ENCODE results near the gene SLC24A4.

Gene SLC24A4

GRCh38 chr14:92316937-92317336 lies 6.0 kb upstream of the SLC24A4 start:
- no peak for DNase-seq (ENCODE audit: low read depth in 2 of 2)

GRCh38 chr14:92317511-92317910 lies 5.5 kb upstream of the SLC24A4 start:
- no peak for DNase-seq (ENCODE audit: low read depth in 2 of 2)

GRCh38 chr14:92321701-92322100 lies 1.3 kb upstream of the SLC24A4 start:
- DNase-seq (ENCODE audit: low read depth in 2 of 2) = no peak

- DNase-seq (ENCODE audit: low read depth in 2 of 2) = no peak
These were observed 449 bp upstream of the SLC24A4 start for GRCh38 chr14:92322516-92322915.

GRCh38 chr14:92323916-92324818 lies 1.2 kb downstream of the SLC24A4 start:
- DNase-seq (ENCODE audit: low read depth in 2 of 2) = no peak

- DNase-seq (ENCODE audit: low read depth in 2 of 2) = no peak
These were observed 2.9 kb downstream of the SLC24A4 start for GRCh38 chr14:92325835-92326234.

GRCh38 chr14:92328664-92329255 lies 5.8 kb downstream of the SLC24A4 start:
- DNase-seq (ENCODE audit: low read depth in 2 of 2) = no peak

- DNase-seq (ENCODE audit: low read depth in 2 of 2) = no peak
These were observed 11.1 kb downstream of the SLC24A4 start for GRCh38 chr14:92334050-92334449.

- no peak for DNase-seq (ENCODE audit: low read depth in 2 of 2)
These were observed 13.4 kb downstream of the SLC24A4 start for GRCh38 chr14:92336363-92336762.

GRCh38 chr14:92339426-92339825 lies 16.5 kb downstream of the SLC24A4 start:
- no peak for DNase-seq (ENCODE audit: low read depth in 2 of 2)

- no peak for DNase-seq (ENCODE audit: low read depth in 2 of 2)
These were observed 17.1 kb downstream of the SLC24A4 start for GRCh38 chr14:92340071-92340470.

GRCh38 chr14:92340931-92341330 lies 18.0 kb downstream of the SLC24A4 start:
- DNase-seq (ENCODE audit: low read depth in 2 of 2) = no peak

GRCh38 chr14:92341791-92342190 lies 18.8 kb downstream of the SLC24A4 start:
- no peak for DNase-seq (ENCODE audit: low read depth in 2 of 2)

GRCh38 chr14:92348154-92348553 lies 25.2 kb downstream of the SLC24A4 start:
- no peak for DNase-seq (ENCODE audit: low read depth in 2 of 2)

GRCh38 chr14:92351750-92352149 lies 28.8 kb downstream of the SLC24A4 start:
- no peak for DNase-seq (ENCODE audit: low read depth in 2 of 2)

GRCh38 chr14:92352158-92352985 lies 29.4 kb downstream of the SLC24A4 start:
- no peak for DNase-seq (ENCODE audit: low read depth in 2 of 2)

GRCh38 chr14:92353447-92353846 lies 30.5 kb downstream of the SLC24A4 start:
- no peak for DNase-seq (ENCODE audit: low read depth in 2 of 2)

GRCh38 chr14:92356677-92357076 lies 33.7 kb downstream of the SLC24A4 start:
- DNase-seq (ENCODE audit: low read depth in 2 of 2) = no peak

- DNase-seq (ENCODE audit: low read depth in 2 of 2) = no peak
These were observed 37.8 kb downstream of the SLC24A4 start for GRCh38 chr14:92360651-92361370.

GRCh38 chr14:92362781-92363235 lies 39.8 kb downstream of the SLC24A4 start:
- no peak for DNase-seq (ENCODE audit: low read depth in 2 of 2)

GRCh38 chr14:92366237-92366636 lies 43.3 kb downstream of the SLC24A4 start:
- DNase-seq (ENCODE audit: low read depth in 2 of 2) = no peak

GRCh38 chr14:92368001-92368400 lies 45.0 kb downstream of the SLC24A4 start:
- DNase-seq (ENCODE audit: low read depth in 2 of 2) = no peak

All from stimulated activated CD8-positive, alpha-beta memory T cell treated with anti-CD3 and anti-CD28 coated beads, Interleukin-7, amount 100 ng/mL, for 1 hour (primary cell).